SK-N-SH treated with all-trans-retinoic acid at 6 μM for 48 hours (cell line): Measurements from ENCODE around the gene FRMD4A.

ENCODE experiments used
- ATAC-seq: fragments of 200-7000 bp; cut with Tn5 transposase; 3 replicates; pipeline ENCODE4 v1.9.1; 2020; ENCODE audit warnings: mild to moderate bottlenecking, moderate library complexity
- ARNTL ChIP-seq: fragments of 450-650 bp; formaldehyde crosslinking; IDR thresholded peaks from 2 replicates; pipeline ENCODE4 v1.5.0; 2020; ENCODE audit warnings: low read depth, mild to moderate bottlenecking, moderate library complexity, borderline replicate concordance
- BACH2 ChIP-seq: fragments of 250-450 bp; sonication (Bioruptor Pico); IDR thresholded peaks from 2 replicates; pipeline ENCODE4 v1.9.0; 2021; ENCODE audit warnings: mild to moderate bottlenecking, borderline replicate concordance
- CREB5 ChIP-seq: fragments of 250-450 bp; sonication (Bioruptor Pico); IDR thresholded peaks from 2 replicates; pipeline ENCODE4 v1.5.1; 2020; ENCODE audit warnings: low read depth, mild to moderate bottlenecking, moderate library complexity
- CSDC2 ChIP-seq: fragments of 250-450 bp; sonication (Bioruptor Pico); IDR thresholded peaks from 2 replicates; pipeline ENCODE4 v1.5.0; 2020; ENCODE audit warnings: mild to moderate bottlenecking, moderate library complexity
- ESRRG ChIP-seq: fragments of 250-450 bp; sonication (Bioruptor Pico); IDR thresholded peaks from 2 replicates; pipeline ENCODE4 v1.6.1; 2021; ENCODE audit warnings: mild to moderate bottlenecking
- GLIS3 ChIP-seq: fragments of 250-450 bp; sonication (Bioruptor Pico); IDR thresholded peaks from 2 replicates; pipeline ENCODE4 v1.5.0; 2020; ENCODE audit warnings: mild to moderate bottlenecking, moderate library complexity
- ISL1 ChIP-seq: fragments of 250-450 bp; sonication (Bioruptor Pico); IDR thresholded peaks from 2 replicates; pipeline ENCODE4 v2.1.2; 2022; ENCODE audit warnings: mild to moderate bottlenecking, moderate library complexity
- OSR1 ChIP-seq: fragments of 250-450 bp; sonication (Bioruptor Pico); IDR thresholded peaks from 2 replicates; pipeline ENCODE4 v1.8.0; 2022; ENCODE audit warnings: moderate library complexity, mild to moderate bottlenecking, inconsistent platforms
- RARB ChIP-seq: fragments of 250-450 bp; sonication (Bioruptor Pico); IDR thresholded peaks from 2 replicates; pipeline ENCODE4 v1.8.0; 2021; ENCODE audit warnings: mild to moderate bottlenecking, moderate library complexity
- SNAI2 ChIP-seq: fragments of 250-450 bp; sonication (Bioruptor Pico); IDR thresholded peaks from 2 replicates; pipeline ENCODE4 v1.5.0; 2020; ENCODE audit warnings: mild to moderate bottlenecking, moderate library complexity
- TCF4 ChIP-seq: fragments of 250-450 bp; sonication (Bioruptor Pico); IDR thresholded peaks from 2 replicates; pipeline ENCODE4 v1.8.0; 2021; ENCODE audit warnings: mild to moderate bottlenecking, moderate library complexity, borderline replicate concordance
- TOX ChIP-seq: fragments of 250-450 bp; sonication (Bioruptor Pico); IDR thresholded peaks from 2 replicates; pipeline ENCODE4 v1.8.0; 2021; ENCODE audit warnings: mild to moderate bottlenecking, moderate library complexity, borderline replicate concordance
- TSHZ2 ChIP-seq: fragments of 250-450 bp; sonication (Bioruptor Pico); IDR thresholded peaks from 2 replicates; pipeline ENCODE4 v1.5.0; 2020; ENCODE audit warnings: mild to moderate bottlenecking, moderate library complexity
- ZC3H10 ChIP-seq: fragments of 250-450 bp; sonication (Bioruptor Pico); IDR thresholded peaks from 2 replicates; pipeline ENCODE4 v1.5.1; 2021; ENCODE audit warnings: mild to moderate bottlenecking, moderate library complexity
- ZFP3 ChIP-seq: fragments of 250-450 bp; sonication (Bioruptor Pico); IDR thresholded peaks from 2 replicates; pipeline ENCODE4 v1.5.0; 2020; ENCODE audit warnings: mild to moderate bottlenecking, moderate library complexity
- ZFP30 ChIP-seq: fragments of 450-650 bp; formaldehyde crosslinking; IDR thresholded peaks from 2 replicates; pipeline ENCODE4 v1.5.0; 2022; ENCODE audit warnings: mild to moderate bottlenecking, moderate library complexity
- ZNF565 ChIP-seq: fragments of 450-650 bp; formaldehyde crosslinking; conservative IDR thresholded peaks from 2 replicates; pipeline ENCODE4 v1.5.0; 2020; ENCODE audit warnings: low read depth, mild to moderate bottlenecking, moderate library complexity
- ZNF8 ChIP-seq: fragments of 450-650 bp; formaldehyde crosslinking; IDR thresholded peaks from 2 replicates; pipeline ENCODE4 v1.5.0; 2020; ENCODE audit warnings: mild to moderate bottlenecking, moderate library complexity
- TF ChIP-seq, protein P1 (sequence below): fragments of 250-450 bp; sonication (Bioruptor Pico); IDR thresholded peaks from 2 replicates; pipeline ENCODE4 v1.5.1; 2021; ENCODE audit warnings: mild to moderate bottlenecking, moderate library complexity
- TF ChIP-seq, protein P2 (sequence below): fragments of 250-450 bp; sonication (Bioruptor Pico); IDR thresholded peaks from 2 replicates; pipeline ENCODE4 v1.8.0; 2021; ENCODE audit warnings: low read depth, mild to moderate bottlenecking, moderate library complexity, borderline replicate concordance
- TF ChIP-seq, protein P3 (sequence below): fragments of 250-450 bp; sonication (Bioruptor Pico); IDR thresholded peaks from 2 replicates; pipeline ENCODE4 v1.8.0; 2020; ENCODE audit warnings: mild to moderate bottlenecking, moderate library complexity, borderline replicate concordance

The FRMD4A gene

DNA sequence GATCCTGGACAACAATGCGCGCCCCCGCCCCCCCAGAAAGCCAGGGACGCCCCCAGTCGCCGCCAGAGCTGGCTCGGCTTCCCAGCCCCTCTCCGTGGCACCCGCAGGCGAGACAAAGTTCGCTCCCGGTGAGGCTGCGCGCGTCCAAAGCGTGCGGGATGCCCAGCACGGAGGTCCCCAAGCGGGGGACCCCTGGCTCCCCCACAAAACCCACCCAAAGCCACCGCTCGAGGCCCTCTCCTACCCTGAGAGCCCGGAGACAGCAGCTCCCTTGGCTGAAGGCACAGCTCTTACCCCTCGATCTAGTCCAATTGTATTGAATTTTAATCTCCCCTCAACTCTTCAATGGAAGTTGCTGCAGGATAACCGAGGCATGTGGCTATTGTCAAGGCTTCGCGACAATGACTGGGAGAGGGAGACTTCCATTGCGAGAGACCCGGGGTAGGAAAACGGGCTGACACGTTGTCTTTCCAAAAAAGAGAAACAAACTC lies 438.7 kb downstream of the FRMD4A start:
- TF ChIP-seq ESRRG (CRISPR knock-in tag) (no peak), CSDC2 (CRISPR knock-in tag) (no peak), OSR1 (CRISPR knock-in tag) (no peak), BACH2 (CRISPR knock-in tag) (no peak), ZNF8 (CRISPR knock-in tag) (no peak), ISL1 (CRISPR knock-in tag) (no peak), TSHZ2 (no peak), ZFP30 (CRISPR knock-in tag) (no peak), ZC3H10 (CRISPR knock-in tag) (no peak), CREB5 (CRISPR knock-in tag) (no peak), ZFP3 (CRISPR knock-in tag) (no peak), RARB (no peak), TCF4 (CRISPR knock-in tag) (no peak), SNAI2 (CRISPR knock-in tag) (no peak), ZNF565 (CRISPR knock-in tag) (no peak), TOX (CRISPR knock-in tag) (no peak), ARNTL (no peak)
- TF ChIP-seq, protein P1, sequence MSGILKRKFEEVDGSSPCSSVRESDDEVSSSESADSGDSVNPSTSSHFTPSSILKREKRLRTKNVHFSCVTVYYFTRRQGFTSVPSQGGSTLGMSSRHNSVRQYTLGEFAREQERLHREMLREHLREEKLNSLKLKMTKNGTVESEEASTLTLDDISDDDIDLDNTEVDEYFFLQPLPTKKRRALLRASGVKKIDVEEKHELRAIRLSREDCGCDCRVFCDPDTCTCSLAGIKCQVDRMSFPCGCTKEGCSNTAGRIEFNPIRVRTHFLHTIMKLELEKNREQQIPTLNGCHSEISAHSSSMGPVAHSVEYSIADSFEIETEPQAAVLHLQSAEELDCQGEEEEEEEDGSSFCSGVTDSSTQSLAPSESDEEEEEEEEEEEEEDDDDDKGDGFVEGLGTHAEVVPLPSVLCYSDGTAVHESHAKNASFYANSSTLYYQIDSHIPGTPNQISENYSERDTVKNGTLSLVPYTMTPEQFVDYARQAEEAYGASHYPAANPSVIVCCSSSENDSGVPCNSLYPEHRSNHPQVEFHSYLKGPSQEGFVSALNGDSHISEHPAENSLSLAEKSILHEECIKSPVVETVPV (CRISPR knock-in tag) = no peak
- TF ChIP-seq, protein P2, sequence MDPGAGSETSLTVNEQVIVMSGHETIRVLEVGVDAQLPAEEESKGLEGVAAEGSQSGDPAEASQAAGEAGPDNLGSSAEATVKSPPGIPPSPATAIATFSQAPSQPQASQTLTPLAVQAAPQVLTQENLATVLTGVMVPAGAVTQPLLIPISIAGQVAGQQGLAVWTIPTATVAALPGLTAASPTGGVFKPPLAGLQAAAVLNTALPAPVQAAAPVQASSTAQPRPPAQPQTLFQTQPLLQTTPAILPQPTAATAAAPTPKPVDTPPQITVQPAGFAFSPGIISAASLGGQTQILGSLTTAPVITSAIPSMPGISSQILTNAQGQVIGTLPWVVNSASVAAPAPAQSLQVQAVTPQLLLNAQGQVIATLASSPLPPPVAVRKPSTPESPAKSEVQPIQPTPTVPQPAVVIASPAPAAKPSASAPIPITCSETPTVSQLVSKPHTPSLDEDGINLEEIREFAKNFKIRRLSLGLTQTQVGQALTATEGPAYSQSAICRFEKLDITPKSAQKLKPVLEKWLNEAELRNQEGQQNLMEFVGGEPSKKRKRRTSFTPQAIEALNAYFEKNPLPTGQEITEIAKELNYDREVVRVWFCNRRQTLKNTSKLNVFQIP = no peak
- TF ChIP-seq, protein P3, sequence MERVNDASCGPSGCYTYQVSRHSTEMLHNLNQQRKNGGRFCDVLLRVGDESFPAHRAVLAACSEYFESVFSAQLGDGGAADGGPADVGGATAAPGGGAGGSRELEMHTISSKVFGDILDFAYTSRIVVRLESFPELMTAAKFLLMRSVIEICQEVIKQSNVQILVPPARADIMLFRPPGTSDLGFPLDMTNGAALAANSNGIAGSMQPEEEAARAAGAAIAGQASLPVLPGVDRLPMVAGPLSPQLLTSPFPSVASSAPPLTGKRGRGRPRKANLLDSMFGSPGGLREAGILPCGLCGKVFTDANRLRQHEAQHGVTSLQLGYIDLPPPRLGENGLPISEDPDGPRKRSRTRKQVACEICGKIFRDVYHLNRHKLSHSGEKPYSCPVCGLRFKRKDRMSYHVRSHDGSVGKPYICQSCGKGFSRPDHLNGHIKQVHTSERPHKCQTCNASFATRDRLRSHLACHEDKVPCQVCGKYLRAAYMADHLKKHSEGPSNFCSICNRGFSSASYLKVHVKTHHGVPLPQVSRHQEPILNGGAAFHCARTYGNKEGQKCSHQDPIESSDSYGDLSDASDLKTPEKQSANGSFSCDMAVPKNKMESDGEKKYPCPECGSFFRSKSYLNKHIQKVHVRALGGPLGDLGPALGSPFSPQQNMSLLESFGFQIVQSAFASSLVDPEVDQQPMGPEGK = no peak

DNA sequence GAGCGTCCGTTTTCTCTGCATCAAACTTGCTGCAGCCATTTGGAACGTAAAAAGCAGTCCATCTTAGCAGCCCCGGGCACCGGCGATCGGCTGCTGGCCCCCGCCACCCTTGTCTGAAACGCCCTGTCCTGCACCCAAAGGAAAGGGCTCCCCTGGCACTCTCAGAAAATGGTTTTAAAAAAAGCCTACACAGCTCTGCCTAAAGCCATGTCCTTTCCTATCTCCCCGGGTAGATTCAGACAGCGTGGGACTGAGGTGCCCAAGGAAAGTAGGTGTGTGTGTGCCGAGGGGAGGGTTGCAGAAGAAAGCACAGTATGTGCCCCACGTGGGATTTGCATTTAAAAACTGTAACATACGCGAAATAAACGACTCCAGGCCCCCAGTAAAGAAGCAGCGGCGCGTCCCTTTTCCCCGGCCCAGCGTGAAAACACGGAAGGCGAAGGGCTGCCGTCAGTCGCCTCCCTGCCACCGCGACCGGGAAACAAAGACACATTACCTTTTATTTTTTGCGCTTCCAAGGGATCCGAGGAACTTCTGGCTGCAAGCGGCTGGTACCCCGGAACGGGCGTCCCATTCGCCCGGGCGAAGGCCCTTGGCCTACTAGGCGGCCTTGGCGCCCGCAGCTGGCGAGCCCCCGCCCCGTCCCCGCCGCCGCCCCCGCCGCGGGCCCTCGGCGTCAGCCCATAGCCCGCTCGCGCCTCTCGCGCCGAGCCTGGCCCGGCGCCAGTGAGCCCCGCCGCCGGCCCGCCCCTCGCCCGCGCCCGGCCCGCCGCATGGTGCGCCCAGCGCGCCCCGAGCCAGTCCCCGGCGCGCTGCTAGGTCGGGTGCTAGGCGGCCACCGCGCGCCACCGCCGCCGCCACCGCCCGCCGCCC lies 439.4 kb downstream of the FRMD4A start:
- peak; percentile 49 for ATAC-seq
- TF ChIP-seq BACH2 (CRISPR knock-in tag) (no peak), RARB (no peak), OSR1 (CRISPR knock-in tag) (no peak), ZFP3 (CRISPR knock-in tag) (no peak), SNAI2 (CRISPR knock-in tag) (no peak), ESRRG (CRISPR knock-in tag) (no peak), ZFP30 (CRISPR knock-in tag) (no peak), TCF4 (CRISPR knock-in tag) (no peak), CSDC2 (CRISPR knock-in tag) (no peak), ZNF8 (CRISPR knock-in tag) (no peak), GLIS3 (no peak)
- TF ChIP-seq, protein P1 (CRISPR knock-in tag) = no peak
- TF ChIP-seq, protein P3 = no peak
- TF ChIP-seq, protein P2 = no peak

More for the DNA sequence above, 438.7 kb downstream of the FRMD4A start:
- no peak for ATAC-seq
